HG03039 (cell line): ENCODE measurements around the gene CAPN15.
"Not testable (repeated sequence)": the region's sequence is repeated elsewhere in the genome, so short reads cannot be mapped to it uniquely, and the experiment has no call there.

Source experiments
- ATAC-seq: cut with Tn5 transposase; IDR thresholded peaks from one replicate; pipeline ENCODE4 v1.9.1; 2021; ENCODE audit warnings: mild to moderate bottlenecking, moderate library complexity; ENCODE audit not compliant: unreplicated experiment

Gene CAPN15

DNA sequence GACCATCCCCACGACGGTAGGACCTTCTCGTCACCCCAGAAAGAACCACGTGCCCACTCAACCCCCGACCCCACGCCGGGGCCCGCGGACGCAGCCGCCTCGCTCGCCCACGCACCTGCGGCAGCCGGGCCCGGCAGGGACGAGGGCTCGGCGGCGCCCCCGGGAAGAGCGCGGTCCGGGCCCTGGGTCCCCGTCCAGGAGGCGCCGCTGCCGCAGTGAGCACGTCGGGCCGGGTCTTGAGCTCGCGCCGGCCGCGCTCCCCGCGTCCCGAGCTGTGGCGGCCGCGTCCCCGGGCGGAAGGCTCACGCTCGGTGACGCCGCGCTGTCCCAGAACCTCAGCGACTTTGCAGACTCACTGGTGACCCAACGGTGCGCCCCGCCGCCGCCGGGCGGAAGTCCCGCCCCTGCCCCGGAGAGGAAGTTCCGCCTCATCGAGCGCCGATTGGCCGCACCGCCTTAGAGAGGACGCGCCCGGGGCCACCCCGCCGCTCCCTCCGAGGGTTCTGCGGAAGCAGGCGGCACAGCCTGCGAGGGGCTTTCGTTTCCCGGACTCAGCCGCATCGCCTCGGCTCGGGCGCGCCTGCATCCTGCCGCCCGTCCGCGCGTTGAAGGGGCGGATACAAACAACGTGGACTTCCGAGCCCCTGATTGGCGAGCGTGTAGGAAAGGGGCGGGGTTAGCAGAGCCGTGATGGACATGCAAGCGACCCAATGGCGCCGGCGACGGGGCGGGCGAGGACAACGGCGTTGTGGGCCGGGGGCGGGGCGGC, 61.6 kb downstream of the CAPN15 start:
- ATAC-seq = peak; percentile 68

DNA sequence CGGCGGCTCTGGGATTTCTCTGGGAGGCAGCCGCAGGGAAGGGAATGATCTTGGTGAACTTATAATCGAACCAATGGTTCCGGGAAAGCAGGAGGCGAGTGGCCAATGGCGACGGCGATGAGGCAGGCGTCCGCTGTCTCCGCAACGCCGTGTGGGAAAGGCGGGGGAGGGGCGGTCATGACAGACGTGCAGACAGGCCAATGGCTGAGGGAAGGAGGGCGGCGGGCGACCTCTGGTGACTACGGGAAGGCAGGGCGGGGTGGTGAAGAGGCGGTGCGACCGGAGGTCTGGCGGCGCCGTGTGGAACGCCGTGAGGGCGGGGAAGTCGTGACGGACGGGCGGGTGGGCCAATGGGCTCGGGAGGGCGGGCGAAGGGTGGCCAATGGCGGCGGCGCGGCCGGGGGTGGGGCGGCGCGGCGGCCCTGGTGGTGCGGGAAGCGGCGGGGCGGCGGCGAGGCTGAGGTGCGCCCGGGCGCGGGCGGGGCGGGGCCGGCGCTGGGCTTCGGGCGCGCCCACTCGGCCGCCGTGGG, 62.2 kb downstream of the CAPN15 start, which contains the start of gene RAB40C:
TSS of gene RAB40C (plus strand) at position 409 of the 530 bp plus-strand sequence. CDS start 226 bp downstream, outside the sequence.
- ATAC-seq = peak; percentile 68

DNA sequence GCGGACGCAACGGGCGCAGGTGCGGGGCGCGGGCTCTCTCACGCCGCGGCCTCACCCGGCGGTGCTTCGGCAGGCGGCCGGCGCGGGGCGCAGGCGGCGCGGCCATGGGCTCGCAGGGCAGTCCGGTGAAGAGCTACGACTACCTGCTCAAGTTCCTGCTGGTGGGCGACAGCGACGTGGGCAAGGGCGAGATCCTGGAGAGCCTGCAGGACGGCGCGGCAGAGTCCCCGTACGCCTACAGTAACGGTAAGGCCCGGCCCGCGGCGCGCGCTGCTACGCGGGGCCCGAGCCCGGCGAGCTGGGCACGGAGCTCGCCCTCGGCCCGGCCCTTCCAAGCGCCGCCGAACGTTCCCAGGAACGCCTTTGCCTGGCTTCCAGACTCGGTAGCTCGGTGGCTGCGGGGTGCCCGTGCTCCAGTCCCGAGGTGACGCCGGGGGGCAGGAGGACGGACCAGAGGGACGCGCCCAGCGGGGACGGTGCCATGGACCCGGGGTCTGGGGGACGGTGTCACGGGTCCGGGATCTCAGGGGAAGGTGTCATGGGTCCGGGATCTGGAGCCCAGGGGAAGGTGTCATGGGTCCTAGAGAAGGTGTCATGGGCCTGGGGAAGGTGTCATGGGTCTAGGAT, 62.8 kb downstream of the CAPN15 start:
- ATAC-seq = no peak

DNA sequence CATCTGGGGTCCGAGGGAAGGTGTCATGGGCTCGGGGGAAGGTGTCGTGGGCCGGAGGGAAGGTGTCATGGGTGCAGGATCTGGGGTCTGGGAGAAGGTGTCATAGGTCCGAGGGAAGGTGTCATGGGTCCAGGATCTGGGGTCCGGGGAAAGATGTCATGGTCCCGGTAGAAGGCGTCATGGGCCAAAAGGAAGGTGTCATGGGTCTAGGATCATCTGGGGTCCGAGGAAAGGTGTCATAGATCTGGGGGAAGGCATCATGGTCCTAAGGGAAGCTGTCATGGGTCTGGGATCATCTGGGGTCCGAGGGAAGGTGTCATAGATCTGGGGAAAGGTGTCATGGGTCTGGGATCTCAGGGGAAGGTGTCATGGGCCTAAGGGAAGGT, 63.3 kb downstream of the CAPN15 start:
- ATAC-seq = no peak

DNA sequence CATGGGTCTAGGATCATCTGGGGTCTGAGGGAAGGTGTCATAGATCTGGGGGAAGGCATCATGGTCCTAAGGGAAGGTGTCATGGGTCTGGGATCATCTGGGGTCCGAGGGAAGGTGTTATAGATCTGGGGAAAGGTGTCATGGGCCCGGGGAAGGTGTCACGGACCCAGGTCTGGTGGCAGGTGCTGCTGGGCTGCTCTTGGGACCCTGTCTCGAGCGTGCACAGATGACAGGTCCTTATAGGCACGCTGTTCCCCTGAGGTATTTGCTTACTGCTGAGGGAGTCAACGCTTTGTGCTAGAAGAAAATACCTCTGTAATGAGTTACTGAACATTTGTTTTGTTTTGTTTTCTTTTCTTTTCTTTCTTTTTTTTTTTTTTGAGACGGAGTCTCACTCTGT, 63.7 kb downstream of the CAPN15 start:
- no peak for ATAC-seq

DNA sequence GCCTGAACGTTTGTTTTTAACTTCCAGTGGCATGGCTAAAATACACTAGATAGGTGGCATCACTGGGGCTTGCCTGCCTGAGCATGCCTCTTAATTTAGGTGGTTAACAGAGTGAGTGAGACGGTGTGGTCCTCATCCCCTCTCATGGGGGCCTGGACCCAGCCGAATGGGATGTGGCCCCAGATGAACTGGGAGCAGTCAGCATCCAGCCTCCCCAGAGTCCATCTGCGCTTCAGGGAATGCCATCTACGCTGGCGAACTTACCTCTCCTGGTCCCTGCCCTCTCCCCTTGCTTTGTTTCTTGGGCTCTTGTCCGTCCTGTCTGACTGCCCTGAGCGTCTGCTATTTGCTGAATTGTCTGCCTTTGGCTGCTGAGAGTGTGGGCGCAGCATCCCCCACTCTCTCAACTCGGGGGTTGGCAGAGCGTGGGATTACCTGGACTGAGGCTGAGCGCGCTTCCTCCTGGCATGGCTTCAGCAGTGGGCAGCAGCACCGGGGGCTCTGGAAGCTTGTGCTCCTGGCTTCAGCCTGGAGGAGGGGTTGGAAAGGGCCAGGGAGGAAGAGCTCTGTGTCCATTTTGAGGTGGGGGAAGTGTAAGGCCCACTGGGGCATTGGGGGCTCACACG, 64.5 kb downstream of the CAPN15 start:
- ATAC-seq = no peak

DNA sequence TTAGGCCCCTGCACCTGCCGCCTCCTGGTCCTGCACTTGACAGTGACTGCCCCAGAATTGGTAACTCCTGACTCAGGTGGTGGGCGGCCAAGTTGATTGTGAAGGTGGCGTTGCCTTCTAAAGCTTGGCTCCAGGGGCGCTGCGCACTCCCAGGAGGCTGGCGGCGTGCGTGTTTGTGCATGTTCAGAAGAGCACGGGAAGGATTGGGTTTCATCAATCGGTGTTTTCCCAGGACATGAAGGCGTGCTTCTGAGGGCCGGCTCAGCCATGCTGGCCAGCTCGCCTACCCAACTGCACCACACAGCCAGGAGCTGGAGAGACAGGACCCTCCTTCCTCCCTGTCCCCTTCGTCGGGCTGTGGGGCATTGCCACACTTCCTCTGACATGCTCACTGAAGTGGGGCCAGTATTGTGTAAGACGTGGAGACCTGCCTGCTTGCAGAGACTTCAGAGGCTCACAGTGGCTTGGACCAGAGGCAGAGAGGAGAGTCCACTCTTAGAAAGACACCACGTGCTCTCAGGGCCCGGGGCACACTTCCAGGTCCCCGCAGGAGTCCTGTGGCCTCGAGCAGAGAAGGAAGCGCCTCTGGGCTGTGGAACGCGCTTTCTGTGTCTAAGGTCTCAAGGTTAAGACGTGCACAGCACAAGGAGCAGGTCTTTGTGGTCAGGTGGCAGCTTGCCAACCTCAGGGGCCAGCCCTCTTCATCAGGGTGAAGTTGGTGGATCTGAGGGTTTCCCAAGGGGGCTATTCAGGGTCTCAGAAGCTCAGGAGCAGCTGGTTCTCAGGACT, 65.2 kb downstream of the CAPN15 start:
- ATAC-seq = no peak

DNA sequence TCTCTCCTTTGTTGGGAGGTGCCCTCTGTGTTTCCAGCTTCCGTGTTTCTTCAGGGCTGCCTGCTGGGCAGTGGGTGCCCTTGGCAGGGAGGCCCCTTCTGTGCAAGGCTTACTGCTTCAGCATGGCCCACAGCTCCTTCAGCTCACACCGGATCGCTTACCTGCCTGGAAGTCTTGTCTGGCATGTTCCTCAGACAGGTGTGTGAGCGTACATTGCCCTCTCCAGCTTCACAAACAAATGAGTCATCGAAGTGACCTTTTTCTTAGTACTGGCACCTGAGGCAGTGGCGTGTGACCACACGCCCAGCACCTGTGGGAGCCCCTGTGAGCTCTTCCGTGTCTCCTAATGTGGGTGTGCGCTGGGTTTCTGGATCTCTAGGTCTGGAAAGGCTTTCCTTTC, 65.9 kb downstream of the CAPN15 start:
- no peak for ATAC-seq

DNA sequence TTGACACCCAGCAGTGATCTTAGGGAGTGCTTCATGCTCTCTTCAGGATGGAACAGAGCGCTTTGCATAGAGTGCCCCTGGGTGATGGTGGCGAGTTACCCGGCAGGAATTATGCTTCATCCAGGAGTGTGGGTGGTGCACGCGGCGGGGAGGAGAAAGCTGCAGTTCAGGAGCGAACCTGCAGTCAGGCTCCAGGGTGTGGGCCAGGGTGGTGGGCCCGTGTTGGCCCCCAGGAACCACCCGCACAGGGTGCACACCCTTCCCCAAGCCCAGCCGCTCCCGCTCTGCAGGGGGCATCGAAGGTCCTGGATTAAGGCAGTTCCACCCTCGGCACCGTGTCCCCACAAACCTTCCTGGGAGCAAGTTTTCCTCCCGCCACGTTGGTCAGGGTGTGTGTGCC, 66.3 kb downstream of the CAPN15 start:
- ATAC-seq = no peak

DNA sequence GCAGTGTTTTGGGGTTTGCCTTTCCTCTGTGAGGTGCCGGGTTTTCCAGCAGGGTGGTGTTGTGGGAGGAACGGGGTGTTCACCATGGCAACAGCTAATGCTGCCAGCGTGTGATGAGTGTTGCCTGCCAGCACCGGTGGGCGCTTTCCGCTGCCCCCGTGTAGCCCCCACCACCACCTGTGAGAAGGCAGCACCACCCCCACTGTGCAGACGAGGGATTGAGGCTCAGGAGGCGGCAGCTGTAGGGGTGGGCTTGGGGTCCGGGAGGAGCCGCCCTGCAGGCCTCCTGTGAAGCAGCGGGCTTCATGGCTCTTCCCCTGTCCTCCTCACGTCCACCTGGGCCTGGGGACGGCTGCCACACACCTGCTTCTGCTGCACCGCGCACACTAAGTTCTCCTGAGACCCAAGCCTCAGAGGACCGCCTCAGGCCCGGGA, 67.6 kb downstream of the CAPN15 start:
- no peak for ATAC-seq

DNA sequence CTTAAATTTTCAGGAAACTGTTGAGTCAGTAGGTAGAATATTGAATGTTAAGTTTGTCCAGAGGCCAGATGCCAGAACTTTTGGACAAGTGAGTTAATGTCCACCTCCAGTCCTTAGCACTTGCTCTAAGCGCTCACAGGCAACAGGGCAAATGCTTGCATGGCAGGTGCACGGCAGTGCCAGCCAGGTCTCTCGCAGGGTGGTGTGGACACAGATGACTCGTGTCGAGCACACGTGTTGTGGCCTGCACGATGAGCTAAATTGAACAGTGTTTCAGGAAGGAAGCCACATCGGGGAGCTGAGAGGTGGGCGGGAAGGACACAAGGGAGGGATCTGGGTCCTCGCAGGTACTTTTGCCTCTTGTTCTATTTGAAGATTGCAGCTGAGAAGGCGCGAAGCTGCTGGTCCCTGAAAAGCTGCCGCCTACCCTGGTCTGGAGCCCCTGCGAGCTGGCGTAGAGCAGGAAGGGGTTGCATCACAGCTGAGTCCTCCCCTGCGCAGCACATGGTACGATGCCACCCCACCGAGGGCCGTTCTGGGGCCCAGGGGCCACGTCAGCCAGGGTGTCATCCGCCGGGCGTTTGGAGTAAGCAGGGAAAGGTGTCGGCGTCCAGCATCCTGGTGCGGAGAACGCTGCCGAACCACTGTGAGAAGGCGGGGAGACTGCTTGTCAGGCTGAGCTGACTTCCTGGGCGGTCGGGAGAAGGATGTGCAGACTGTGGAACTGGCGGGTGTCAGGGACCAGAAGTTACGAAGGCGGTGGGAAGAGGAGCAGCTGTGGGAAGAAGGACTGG, 68.6 kb downstream of the CAPN15 start:
- ATAC-seq = no peak

DNA sequence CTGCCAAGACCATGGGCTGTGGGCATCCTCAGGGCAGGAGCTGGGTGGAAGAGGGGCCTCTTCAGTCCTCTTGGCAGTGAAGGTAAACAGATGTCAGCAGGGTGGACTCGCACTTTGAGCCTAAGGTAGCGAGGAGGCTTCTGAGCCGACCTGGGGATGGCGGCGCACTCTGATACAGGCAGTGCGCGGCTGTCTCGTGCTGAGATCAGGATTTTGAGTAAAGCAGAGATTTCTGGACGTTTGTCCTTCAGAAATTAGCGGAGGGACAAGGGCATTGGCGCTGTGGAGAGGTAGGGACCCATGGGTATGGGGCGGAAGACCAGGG, 69.2 kb downstream of the CAPN15 start:
- ATAC-seq = no peak

DNA sequence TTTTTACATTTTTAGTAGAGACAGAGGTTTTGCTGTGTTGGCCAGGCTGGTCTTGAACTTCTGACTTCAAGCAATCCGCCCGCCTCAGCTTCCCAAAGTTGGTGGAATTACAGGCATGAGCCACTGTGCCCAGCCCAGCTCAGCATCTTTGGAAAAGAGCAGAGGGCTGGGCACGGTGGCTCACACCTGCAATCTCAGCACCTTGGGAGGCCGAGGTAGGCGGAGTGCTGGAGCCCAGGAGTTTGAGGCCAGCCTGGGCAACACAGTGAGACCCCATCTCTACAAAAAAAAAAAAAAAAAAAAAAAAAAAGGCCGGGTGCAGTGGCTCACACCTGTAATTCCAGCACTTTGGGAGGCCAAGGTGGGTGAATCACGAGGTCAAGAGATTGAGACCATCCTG, 70.1 kb downstream of the CAPN15 start:
- not testable (repeated sequence) for ATAC-seq

DNA sequence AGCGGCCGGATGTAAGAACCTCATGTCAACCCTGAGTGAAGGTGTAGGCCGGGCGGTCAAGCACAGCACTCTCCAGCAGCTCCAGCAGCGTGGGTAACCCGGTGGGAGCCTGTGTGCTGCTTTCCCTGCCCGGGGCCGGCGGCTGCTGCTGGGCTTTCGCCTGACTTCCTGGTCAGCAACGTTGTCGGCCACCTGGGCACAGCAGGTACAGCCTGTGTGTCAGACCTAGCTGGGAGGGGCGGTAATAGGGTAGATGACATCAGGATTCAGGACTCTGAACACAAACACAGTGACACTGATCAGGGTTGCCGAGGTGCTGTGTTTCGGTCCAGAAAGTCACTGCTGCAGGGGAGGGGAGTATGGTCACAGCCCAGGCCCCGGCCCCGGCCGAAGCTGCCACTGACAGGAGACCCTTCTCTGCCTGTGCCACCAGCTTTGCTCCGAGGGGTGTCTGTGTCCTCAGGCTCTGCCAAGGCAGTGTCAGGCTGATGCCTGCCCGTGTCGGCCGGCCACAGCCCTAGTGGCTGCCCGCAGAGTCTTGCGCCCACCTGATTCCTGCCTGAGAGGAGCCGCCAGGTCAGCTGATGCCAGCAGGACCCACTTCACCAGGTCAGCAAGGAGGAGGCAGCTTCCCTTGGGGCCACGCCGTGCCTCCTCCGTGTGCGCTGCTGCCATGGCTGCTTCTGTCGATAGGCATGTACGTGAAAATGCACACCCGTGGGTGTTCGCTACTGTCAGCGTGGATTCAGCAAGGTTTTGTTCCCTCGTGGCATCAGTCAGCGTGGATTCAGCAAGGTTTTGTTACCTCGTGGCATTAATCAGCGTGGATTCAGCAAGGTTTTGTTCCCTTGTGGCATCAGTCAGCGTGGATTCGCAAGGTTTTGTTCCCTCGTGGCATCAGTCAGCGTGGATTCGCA, 71.6 kb downstream of the CAPN15 start:
- ATAC-seq = no peak

DNA sequence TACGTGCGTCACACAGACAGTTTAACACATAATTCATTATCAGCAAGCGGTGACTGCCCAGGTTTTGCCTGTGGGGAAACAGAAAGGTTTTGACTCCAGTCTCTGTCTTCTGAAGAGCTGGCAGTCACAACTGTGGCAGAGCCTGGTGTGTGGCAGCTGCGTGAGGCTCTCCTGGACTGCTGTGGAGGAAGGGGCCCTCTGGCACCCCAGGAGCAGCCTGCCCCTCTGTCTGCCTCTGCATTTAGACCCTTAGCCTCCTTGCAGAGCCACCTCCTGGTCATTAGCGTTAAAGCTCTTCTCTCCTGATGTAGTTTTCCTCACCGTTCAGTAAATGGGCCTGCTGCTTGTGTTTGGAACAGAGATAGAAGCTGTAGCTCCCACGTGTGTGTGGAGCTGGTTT, 73.3 kb downstream of the CAPN15 start:
- ATAC-seq = no peak

DNA sequence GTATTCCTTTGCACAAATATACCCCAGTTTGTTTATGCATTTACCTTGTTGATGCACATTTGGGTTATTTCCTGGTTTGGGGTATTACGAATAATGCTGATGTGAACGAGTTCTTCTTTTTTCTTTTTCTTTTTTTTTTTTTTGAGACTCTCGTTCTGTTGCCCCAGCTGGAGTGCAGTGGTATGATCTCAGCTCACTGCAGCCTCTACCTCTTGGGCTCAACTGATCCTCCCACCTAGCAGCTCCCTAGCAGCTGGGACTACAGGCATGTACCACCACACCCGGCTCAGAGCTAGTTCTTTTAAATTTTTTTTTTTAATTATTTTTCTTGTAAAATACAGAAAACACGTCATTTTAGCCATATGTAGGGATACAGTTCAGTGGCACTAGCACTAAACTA, 76.4 kb downstream of the CAPN15 start:
- no peak for ATAC-seq
